ENCODE data around the gene PAX1. TPM values are rescaled to one million over a fixed set of nuclear protein-coding genes. Genes with fewer than 3 reads are reported as not detected.

The PAX1 gene
- total RNA-seq, 4 donors from 2014 or later, result 0.17 TPM; not detected in 3

- no peak for TF ChIP-seq CTCF (IDR thresholded peaks at IDR 0.05; ENCODE audit: low read depth)
Observed at GRCh38 chr20:21762646-21763045, 57.2 kb downstream of the PAX1 start.

GRCh38 chr20:21767200-21767738 is 61.8 kb downstream of the PAX1 start:
- TF ChIP-seq CTCF (IDR thresholded peaks at IDR 0.05; ENCODE audit: low read depth), result no peak

GRCh38 chr20:21767739-21768223 is 62.3 kb downstream of the PAX1 start:
- TF ChIP-seq CTCF (IDR thresholded peaks at IDR 0.05; ENCODE audit: low read depth), result no peak

Small RNA genes within 50 kb of the gene (small RNA-seq; reads per million reads assigned to genes)
- not detected for gene RPL41P1

Other genes with a start within 250 kb of the PAX1 start
- gene NKX2-2, start 191.6 kb upstream of the PAX1 start, total RNA-seq, result not detected